Endodermal cell (in vitro differentiated cells): ENCODE measurements around the gene ARL15. TPM values are rescaled to one million over a fixed set of nuclear protein-coding genes. Genes with fewer than 3 reads are reported as not detected.
A peak's percentile ranks its signal among the peaks of the same experiment; 100 is the strongest.

Experiments
- DNase-seq: peaks from one replicate; pipeline ENCODE4 v3.0.0-alpha.2; 2017
- H3K27ac ChIP-seq: 2 replicates; pipeline ENCODE4 v1.5.1; 2013; ENCODE audit warnings: mild to moderate bottlenecking, low read depth, low read length, moderate library complexity
- H3K27me3 ChIP-seq: 2 replicates; pipeline ENCODE4 v1.6.1; 2013; ENCODE audit warnings: mild to moderate bottlenecking, low read length, moderate library complexity; ENCODE audit not compliant: insufficient read depth, control insufficient read depth, poor library complexity, severe bottlenecking
- H3K36me3 ChIP-seq: 2 replicates; pipeline ENCODE4 v1.7.0; 2013; ENCODE audit warnings: mild to moderate bottlenecking, low read length, moderate library complexity; ENCODE audit not compliant: control insufficient read depth, insufficient read depth
- H3K4me1 ChIP-seq: one replicate; pipeline ENCODE4 v1.7.0; 2013; ENCODE audit warnings: low read length; ENCODE audit not compliant: control insufficient read depth, insufficient read depth
- H3K4me3 ChIP-seq: 2 replicates; pipeline ENCODE4 v1.5.1; 2013; ENCODE audit warnings: mild to moderate bottlenecking, low read length, moderate library complexity
- H3K9ac ChIP-seq: 2 replicates; pipeline ENCODE4 v1.6.1; 2013; ENCODE audit warnings: mild to moderate bottlenecking, low read length, moderate library complexity; ENCODE audit not compliant: poor library complexity, severe bottlenecking; ENCODE audit errors: extremely low read depth
- H3K9me3 ChIP-seq: 2 replicates; pipeline ENCODE4 v1.6.1; 2013; ENCODE audit warnings: mild to moderate bottlenecking, low read length, moderate library complexity; ENCODE audit not compliant: control insufficient read depth
- H3K27ac Mint-ChIP-seq: 2 replicates; pipeline ENCODE4 v1.8.0; 2020; ENCODE audit warnings: mixed read lengths
- H3K27me3 Mint-ChIP-seq: 2 replicates; pipeline ENCODE4 v1.8.0; 2021; ENCODE audit warnings: mild to moderate bottlenecking, mixed read lengths; ENCODE audit not compliant: insufficient read depth
- H3K36me3 Mint-ChIP-seq: 2 replicates; pipeline ENCODE4 v1.8.0; 2020; ENCODE audit warnings: low read depth, mixed read lengths
- H3K4me1 Mint-ChIP-seq: 2 replicates; pipeline ENCODE4 v1.8.0; 2020; ENCODE audit warnings: mixed read lengths
- H3K4me3 Mint-ChIP-seq: 2 replicates; pipeline ENCODE4 v1.8.0; 2020; ENCODE audit warnings: mild to moderate bottlenecking, moderate library complexity, mixed read lengths
- H3K9me3 Mint-ChIP-seq: 2 replicates; pipeline ENCODE4 v1.8.0; 2020; ENCODE audit warnings: mild to moderate bottlenecking, mixed read lengths
- CTCF ChIP-seq: fragments of 200-600 bp; sonication (generic); conservative IDR thresholded peaks from 2 replicates; pipeline ENCODE4 v1.5.0; 2021; ENCODE audit warnings: antibody characterized with exemption, mild to moderate bottlenecking
- WGBS, 2 experiments: methylation state at CpG; one replicate each; pipeline versions ENCODE4 v1.1.5 to v1.1.7; 2013; ENCODE audit warnings: missing lambda C conversion rate in 2 of 2, mixed read lengths in 1 of 2; ENCODE audit not compliant: insufficient coverage in 1 of 2, insufficient read length in 1 of 2; 5-methylcytosine and 5-hydroxymethylcytosine counted together
- total RNA-seq, 2 donors: library from RNA; stranded (reverse); fragmentation: NEBNext Ultra II Directional in 1 of 2; extraction: Animal tissue kit (Norgen Biotek cat#: 25700) in 1 of 2; gene quantifications; 2 replicates in 1 of 2; 3 replicates in 1 of 2; pipeline ENCODE4 v1.2.1, GENCODE V29; 2021

ARL15 gene
- total RNA-seq, 2 donors from 2014 or later = 23.3 to 24.0 TPM

GRCh38 chr5:54259090-54259489, 51.3 kb downstream of the ARL15 start:
- peaks cover 23% of the 10 kb centered on the region for H3K4me1 Mint-ChIP-seq
- no peaks in the 10 kb centered on the region for H3K9me3 Mint-ChIP-seq
- H3K27me3 ChIP-seq = no peaks in the 10 kb centered on the region
- no peak overlapping the region for H3K27ac ChIP-seq
- H3K9me3 ChIP-seq = no peaks in the 10 kb centered on the region
- no peak overlapping the region for H3K27ac Mint-ChIP-seq
- H3K36me3 ChIP-seq = no peaks in the 10 kb centered on the region
- H3K36me3 Mint-ChIP-seq = no peaks in the 10 kb centered on the region
- no peaks in the 10 kb centered on the region for H3K27me3 Mint-ChIP-seq
- no peak for DNase-seq
- no peak for TF ChIP-seq CTCF
- no peak overlapping the region for H3K4me3 Mint-ChIP-seq
- H3K4me3 ChIP-seq = no peak overlapping the region
- no peak overlapping the region for H3K9ac ChIP-seq
- peaks cover 7% of the 10 kb centered on the region for H3K4me1 ChIP-seq

GRCh38 chr5:54257366-54258118, 52.8 kb downstream of the ARL15 start:
- Histone ChIP-seq H3K4me3 (no peak overlapping the region), H3K36me3 (no peaks in the 10 kb centered on the region), H3K27me3 (no peaks in the 10 kb centered on the region), H3K27ac (no peak overlapping the region), H3K4me1 (peaks cover 1% of the 10 kb centered on the region), H3K9ac (no peak overlapping the region), H3K9me3 (no peaks in the 10 kb centered on the region)
- Mint-ChIP-seq H3K9me3 (no peaks in the 10 kb centered on the region), H3K4me1 (peaks cover 11% of the 10 kb centered on the region), H3K27ac (no peak overlapping the region), H3K4me3 (no peak overlapping the region), H3K27me3 (no peaks in the 10 kb centered on the region), H3K36me3 (no peaks in the 10 kb centered on the region)
- 90 to 91% methylated on average over 4 to 6 of the region's 6 CpGs for WGBS, 2 experiments
- DNase-seq = no peak
- TF ChIP-seq CTCF = no peak

- no peak for DNase-seq
- Histone ChIP-seq H3K4me3 (no peak overlapping the region), H3K27ac (no peak overlapping the region), H3K9ac (no peak overlapping the region), H3K4me1 (peaks cover 2% of the 10 kb centered on the region), H3K9me3 (no peaks in the 10 kb centered on the region), H3K36me3 (no peaks in the 10 kb centered on the region), H3K27me3 (no peaks in the 10 kb centered on the region)
- H3K9me3 Mint-ChIP-seq = no peaks in the 10 kb centered on the region
- no peaks in the 10 kb centered on the region for H3K27me3 Mint-ChIP-seq
- TF ChIP-seq CTCF = peak; percentile 64
- WGBS, 2 experiments = 75 to 89% methylated on average over 5 to 6 of the region's 6 CpGs
- H3K4me1 Mint-ChIP-seq = peaks cover 27% of the 10 kb centered on the region
- no peak overlapping the region for H3K27ac Mint-ChIP-seq
- no peaks in the 10 kb centered on the region for H3K36me3 Mint-ChIP-seq
- no peak overlapping the region for H3K4me3 Mint-ChIP-seq
These were observed 55.7 kb downstream of the ARL15 start for GRCh38 chr5:54254482-54255198.
